HepG2 (cell line): ENCODE measurements around the gene KIF1C. TPM values are rescaled to one million over a fixed set of nuclear protein-coding genes. Genes with fewer than 3 reads are reported as not detected.
A peak's percentile ranks its signal among the peaks of the same experiment; 100 is the strongest.

Source experiments
- BCL6 ChIP-seq: IDR thresholded peaks from 2 replicates; pipeline ENCODE4 v1.6.1; 2016; ENCODE audit warnings: missing genetic modification reagents, missing compliant biosample characterization
- CAMTA2 ChIP-seq: sonication (generic); formaldehyde crosslinking; IDR thresholded peaks from 2 replicates; pipeline ENCODE4 v1.4.0; 2020; ENCODE audit warnings: mild to moderate bottlenecking, missing genetic modification reagents, borderline replicate concordance
- FOXA3 ChIP-seq: IDR thresholded peaks from 2 replicates; pipeline ENCODE4 v1.6.1; 2016; ENCODE audit warnings: missing genetic modification reagents, missing compliant biosample characterization
- GLI4 ChIP-seq: sonication (generic); formaldehyde crosslinking; IDR thresholded peaks from 2 replicates; pipeline ENCODE4 v1.5.1; 2020; ENCODE audit warnings: missing genetic modification reagents, mild to moderate bottlenecking, moderate library complexity, borderline replicate concordance
- JARID2 ChIP-seq: sonication (generic); formaldehyde crosslinking; IDR thresholded peaks from 2 replicates; pipeline ENCODE4 v1.8.1; 2023; ENCODE audit warnings: missing genetic modification reagents, inconsistent platforms; ENCODE audit not compliant: insufficient replicate concordance
- NFYB ChIP-seq: sonication (generic); formaldehyde crosslinking; IDR thresholded peaks from 2 replicates; pipeline ENCODE4 v1.4.0; 2020; ENCODE audit warnings: missing genetic modification reagents
- RELA ChIP-seq: sonication (generic); formaldehyde crosslinking; IDR thresholded peaks from 2 replicates; pipeline ENCODE4 v1.4.0; 2020; ENCODE audit warnings: missing genetic modification reagents
- ZC3H13 ChIP-seq: sonication (generic); formaldehyde crosslinking; IDR thresholded peaks from 2 replicates; pipeline ENCODE4 v1.8.1; 2023; ENCODE audit warnings: mild to moderate bottlenecking, missing genetic modification reagents, moderate library complexity
- ZMAT3 ChIP-seq: sonication (generic); formaldehyde crosslinking; conservative IDR thresholded peaks from 2 replicates; pipeline ENCODE4 v1.7.0; 2021; ENCODE audit warnings: missing genetic modification reagents
- ZMYM2 ChIP-seq: sonication (generic); formaldehyde crosslinking; IDR thresholded peaks from 2 replicates; pipeline ENCODE4 v1.8.0; 2022; ENCODE audit warnings: mild to moderate bottlenecking, missing genetic modification reagents
- ZNF3 ChIP-seq: IDR thresholded peaks from 2 replicates; pipeline ENCODE4 v1.7.0; 2017; ENCODE audit warnings: inconsistent platforms
- ZNF607 ChIP-seq: sonication (generic); formaldehyde crosslinking; IDR thresholded peaks from 2 replicates; pipeline ENCODE4 v1.5.1; 2020; ENCODE audit warnings: missing genetic modification reagents, mild to moderate bottlenecking, borderline replicate concordance
- polyA plus RNA-seq, 8 experiments: library from polyadenylated mRNA; depleted of rRNA in 3 of 8; stranded (reverse) in 7 of 8; unstranded in 1 of 8; fragments of >200 nt; fragmentation: Illumina TruSeq in 4 of 8; extraction: Trizol in 4 of 8; gene quantifications; 2 replicates each; pipeline versions ENCODE4 v1.2.1 to v1.2.3, GENCODE V29; 2011 to 2016; ENCODE audit warnings: low read depth in 4 of 8, missing spikeins in 1 of 8, mixed read lengths in 1 of 8; ENCODE audit not compliant: insufficient read depth in 1 of 8
- total RNA-seq, 5 experiments: library from RNA; depleted of rRNA; stranded (reverse); fragments of >200 nt; fragmentation: Illumina TruSeq; extraction: Trizol; gene quantifications; 2 replicates each; pipeline ENCODE4 v1.2.3, GENCODE V29; 2016; ENCODE audit warnings: low read depth in 1 of 5
- TF ChIP-seq, protein P1 (sequence below), 2 experiments: sonication (generic) in 1 of 2; formaldehyde crosslinking in 1 of 2; IDR thresholded peaks; 2 replicates each; pipeline versions ENCODE4 v1.6.1 to v1.9.0; 2014 to 2022; ENCODE audit warnings: antibody characterized with exemption in 1 of 2, borderline replicate concordance in 1 of 2, inconsistent platforms in 1 of 2, low read depth in 1 of 2, missing genetic modification reagents in 1 of 2
- TF ChIP-seq, protein P2 (sequence below): sonication (generic); formaldehyde crosslinking; IDR thresholded peaks from 2 replicates; pipeline ENCODE4 v1.4.0; 2020; ENCODE audit warnings: mild to moderate bottlenecking, missing genetic modification reagents, borderline replicate concordance
- TF ChIP-seq, protein P3 (sequence below): sonication (generic); formaldehyde crosslinking; IDR thresholded peaks from 2 replicates; pipeline ENCODE4 v1.8.1; 2022; ENCODE audit warnings: low read depth, mild to moderate bottlenecking, missing genetic modification reagents

Gene KIF1C
- total and polyA plus RNA-seq, 2 of the 13 experiments (the other 11 are each of a cell fraction or from before 2014, with no cell fraction given), result 70.0 to 104 TPM

DNA sequence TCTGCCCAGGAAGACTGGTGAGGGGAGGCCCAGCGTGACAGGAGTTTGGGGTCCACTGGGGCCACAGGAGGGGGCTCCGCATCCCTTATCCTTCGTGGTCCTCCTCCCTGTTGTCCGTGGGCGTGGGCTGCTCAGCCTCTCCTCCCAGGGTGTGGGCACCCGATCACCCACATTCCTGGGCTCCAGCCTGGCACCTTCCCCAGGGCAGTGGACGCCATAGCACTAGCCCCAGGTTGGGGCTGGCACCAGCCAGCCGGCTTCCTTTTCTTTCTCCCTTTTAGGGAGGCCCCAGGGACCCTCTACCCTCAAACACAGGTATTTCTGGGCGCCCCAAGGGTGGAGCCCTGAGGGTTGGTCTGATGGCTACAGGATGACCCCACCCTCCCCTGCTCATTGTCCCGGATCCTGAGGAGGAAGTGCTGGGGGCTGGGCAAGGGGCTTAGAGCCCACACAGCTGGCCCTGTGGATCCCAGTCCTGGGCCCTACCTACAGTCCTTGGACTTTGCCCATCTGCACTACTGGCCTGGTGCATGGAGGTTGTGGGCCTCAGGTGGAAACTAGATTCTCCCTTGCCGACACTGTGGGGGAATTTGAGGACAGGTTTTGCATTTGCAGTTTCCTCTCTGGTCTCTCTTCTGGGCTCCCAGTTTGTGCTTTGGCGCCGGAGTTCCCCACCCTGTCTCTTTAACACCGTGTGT lies 1.1 kb downstream of the KIF1C start (continued):
- 0 out of 2 replicates have a peak, but pooled peaks have one; percentile 38 for TF ChIP-seq GLI4
- peak; percentile 51; the same call in 1 of the 2 replicates for TF ChIP-seq FOXA3 (CRISPR knock-in tag)
- TF ChIP-seq ZMYM2, result no peak
- no peak for TF ChIP-seq ZNF3 (CRISPR knock-in tag)
- no peak for TF ChIP-seq NFYB (CRISPR knock-in tag)
- no peak for TF ChIP-seq ZC3H13 (CRISPR knock-in tag)
- TF ChIP-seq RELA, result no peak
- TF ChIP-seq CAMTA2 (CRISPR knock-in tag), result 0 out of 2 replicates have a peak, but pooled peaks have one; percentile 43
- TF ChIP-seq JARID2, result no peak
- TF ChIP-seq ZMAT3 (CRISPR knock-in tag), result no peak
- TF ChIP-seq ZNF607 (CRISPR knock-in tag), result peak; percentile 6; the same call in 1 of the 2 replicates
- peak; percentile 54; the same call in 1 of the 2 replicates for TF ChIP-seq BCL6 (CRISPR knock-in tag)
- TF ChIP-seq, protein P1, sequence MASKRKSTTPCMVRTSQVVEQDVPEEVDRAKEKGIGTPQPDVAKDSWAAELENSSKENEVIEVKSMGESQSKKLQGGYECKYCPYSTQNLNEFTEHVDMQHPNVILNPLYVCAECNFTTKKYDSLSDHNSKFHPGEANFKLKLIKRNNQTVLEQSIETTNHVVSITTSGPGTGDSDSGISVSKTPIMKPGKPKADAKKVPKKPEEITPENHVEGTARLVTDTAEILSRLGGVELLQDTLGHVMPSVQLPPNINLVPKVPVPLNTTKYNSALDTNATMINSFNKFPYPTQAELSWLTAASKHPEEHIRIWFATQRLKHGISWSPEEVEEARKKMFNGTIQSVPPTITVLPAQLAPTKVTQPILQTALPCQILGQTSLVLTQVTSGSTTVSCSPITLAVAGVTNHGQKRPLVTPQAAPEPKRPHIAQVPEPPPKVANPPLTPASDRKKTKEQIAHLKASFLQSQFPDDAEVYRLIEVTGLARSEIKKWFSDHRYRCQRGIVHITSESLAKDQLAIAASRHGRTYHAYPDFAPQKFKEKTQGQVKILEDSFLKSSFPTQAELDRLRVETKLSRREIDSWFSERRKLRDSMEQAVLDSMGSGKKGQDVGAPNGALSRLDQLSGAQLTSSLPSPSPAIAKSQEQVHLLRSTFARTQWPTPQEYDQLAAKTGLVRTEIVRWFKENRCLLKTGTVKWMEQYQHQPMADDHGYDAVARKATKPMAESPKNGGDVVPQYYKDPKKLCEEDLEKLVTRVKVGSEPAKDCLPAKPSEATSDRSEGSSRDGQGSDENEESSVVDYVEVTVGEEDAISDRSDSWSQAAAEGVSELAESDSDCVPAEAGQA (IDR thresholded peaks at IDR 0.05; ENCODE audit: low read depth), result no peak
- TF ChIP-seq, protein P1 (CRISPR knock-in tag; IDR thresholded peaks at IDR 0.05; ENCODE audit: borderline replicate concordance), result no peak
- TF ChIP-seq, protein P2, sequence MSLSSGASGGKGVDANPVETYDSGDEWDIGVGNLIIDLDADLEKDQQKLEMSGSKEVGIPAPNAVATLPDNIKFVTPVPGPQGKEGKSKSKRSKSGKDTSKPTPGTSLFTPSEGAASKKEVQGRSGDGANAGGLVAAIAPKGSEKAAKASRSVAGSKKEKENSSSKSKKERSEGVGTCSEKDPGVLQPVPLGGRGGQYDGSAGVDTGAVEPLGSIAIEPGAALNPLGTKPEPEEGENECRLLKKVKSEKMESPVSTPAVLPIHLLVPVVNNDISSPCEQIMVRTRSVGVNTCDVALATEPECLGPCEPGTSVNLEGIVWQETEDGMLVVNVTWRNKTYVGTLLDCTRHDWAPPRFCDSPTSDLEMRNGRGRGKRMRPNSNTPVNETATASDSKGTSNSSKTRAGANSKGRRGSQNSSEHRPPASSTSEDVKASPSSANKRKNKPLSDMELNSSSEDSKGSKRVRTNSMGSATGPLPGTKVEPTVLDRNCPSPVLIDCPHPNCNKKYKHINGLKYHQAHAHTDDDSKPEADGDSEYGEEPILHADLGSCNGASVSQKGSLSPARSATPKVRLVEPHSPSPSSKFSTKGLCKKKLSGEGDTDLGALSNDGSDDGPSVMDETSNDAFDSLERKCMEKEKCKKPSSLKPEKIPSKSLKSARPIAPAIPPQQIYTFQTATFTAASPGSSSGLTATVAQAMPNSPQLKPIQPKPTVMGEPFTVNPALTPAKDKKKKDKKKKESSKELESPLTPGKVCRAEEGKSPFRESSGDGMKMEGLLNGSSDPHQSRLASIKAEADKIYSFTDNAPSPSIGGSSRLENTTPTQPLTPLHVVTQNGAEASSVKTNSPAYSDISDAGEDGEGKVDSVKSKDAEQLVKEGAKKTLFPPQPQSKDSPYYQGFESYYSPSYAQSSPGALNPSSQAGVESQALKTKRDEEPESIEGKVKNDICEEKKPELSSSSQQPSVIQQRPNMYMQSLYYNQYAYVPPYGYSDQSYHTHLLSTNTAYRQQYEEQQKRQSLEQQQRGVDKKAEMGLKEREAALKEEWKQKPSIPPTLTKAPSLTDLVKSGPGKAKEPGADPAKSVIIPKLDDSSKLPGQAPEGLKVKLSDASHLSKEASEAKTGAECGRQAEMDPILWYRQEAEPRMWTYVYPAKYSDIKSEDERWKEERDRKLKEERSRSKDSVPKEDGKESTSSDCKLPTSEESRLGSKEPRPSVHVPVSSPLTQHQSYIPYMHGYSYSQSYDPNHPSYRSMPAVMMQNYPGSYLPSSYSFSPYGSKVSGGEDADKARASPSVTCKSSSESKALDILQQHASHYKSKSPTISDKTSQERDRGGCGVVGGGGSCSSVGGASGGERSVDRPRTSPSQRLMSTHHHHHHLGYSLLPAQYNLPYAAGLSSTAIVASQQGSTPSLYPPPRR (CRISPR knock-in tag), result no peak
- TF ChIP-seq, protein P3, sequence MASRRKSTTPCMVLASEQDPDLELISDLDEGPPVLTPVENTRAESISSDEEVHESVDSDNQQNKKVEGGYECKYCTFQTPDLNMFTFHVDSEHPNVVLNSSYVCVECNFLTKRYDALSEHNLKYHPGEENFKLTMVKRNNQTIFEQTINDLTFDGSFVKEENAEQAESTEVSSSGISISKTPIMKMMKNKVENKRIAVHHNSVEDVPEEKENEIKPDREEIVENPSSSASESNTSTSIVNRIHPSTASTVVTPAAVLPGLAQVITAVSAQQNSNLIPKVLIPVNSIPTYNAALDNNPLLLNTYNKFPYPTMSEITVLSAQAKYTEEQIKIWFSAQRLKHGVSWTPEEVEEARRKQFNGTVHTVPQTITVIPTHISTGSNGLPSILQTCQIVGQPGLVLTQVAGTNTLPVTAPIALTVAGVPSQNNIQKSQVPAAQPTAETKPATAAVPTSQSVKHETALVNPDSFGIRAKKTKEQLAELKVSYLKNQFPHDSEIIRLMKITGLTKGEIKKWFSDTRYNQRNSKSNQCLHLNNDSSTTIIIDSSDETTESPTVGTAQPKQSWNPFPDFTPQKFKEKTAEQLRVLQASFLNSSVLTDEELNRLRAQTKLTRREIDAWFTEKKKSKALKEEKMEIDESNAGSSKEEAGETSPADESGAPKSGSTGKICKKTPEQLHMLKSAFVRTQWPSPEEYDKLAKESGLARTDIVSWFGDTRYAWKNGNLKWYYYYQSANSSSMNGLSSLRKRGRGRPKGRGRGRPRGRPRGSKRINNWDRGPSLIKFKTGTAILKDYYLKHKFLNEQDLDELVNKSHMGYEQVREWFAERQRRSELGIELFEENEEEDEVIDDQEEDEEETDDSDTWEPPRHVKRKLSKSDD (CRISPR knock-in tag), result no peak
